H1 (cell line): Measurements from ENCODE around the gene MAPK1. TPM values are rescaled to one million over a fixed set of nuclear protein-coding genes. Genes with fewer than 3 reads are reported as not detected.

Experiments used
- CTCF ChIA-PET: fragments of 300-600 bp; sonication (Branson Sonifier 250); formaldehyde crosslinking; loops from one replicate; lab custom pipeline; 2021; ENCODE audit not compliant: partially characterized antibody; lab: Charles Lee
- POLR2A ChIA-PET: fragments of 300-600 bp; sonication (Branson Sonifier 250); formaldehyde crosslinking; loops from one replicate; lab custom pipeline; 2021; ENCODE audit warnings: inconsistent platforms; ENCODE audit not compliant: partially characterized antibody; lab: Charles Lee
- DNase-seq, 2 experiments: peaks; one replicate each; pipeline versions ENCODE4 v3.0.0 to v3.0.0-alpha.2; 2010 to 2022; ENCODE audit warnings: low spot score in 2 of 2, low read depth in 1 of 2, mixed read lengths in 1 of 2
- FAIRE-seq: peaks from 2 replicates; lab custom pipeline; 2011; peaks lifted over from hg19 to GRCh38; lab: Jason Lieb, UNC
- H2AFZ ChIP-seq: 2 replicates; pipeline ENCODE4 v1.8.1; 2012; ENCODE audit warnings: low read length, inconsistent platforms
- H2AK5ac ChIP-seq: 2 replicates; pipeline ENCODE4 v1.6.1; 2013; ENCODE audit warnings: low read depth, low read length
- H2BK120ac ChIP-seq: replicated peaks from 2 replicates; pipeline ENCODE3; 2013; ENCODE audit warnings: low read depth, low read length, inconsistent platforms
- H2BK12ac ChIP-seq: 2 replicates; pipeline ENCODE4 v1.6.1; 2013; ENCODE audit warnings: low read depth, low read length
- H2BK15ac ChIP-seq: 2 replicates; pipeline ENCODE4 v1.6.1; 2013; ENCODE audit warnings: low read length
- H2BK20ac ChIP-seq: 2 replicates; pipeline ENCODE4 v1.6.1; 2013; ENCODE audit warnings: low read length
- H2BK5ac ChIP-seq: 2 replicates; pipeline ENCODE4 v1.6.1; 2013; ENCODE audit warnings: low read depth, low read length
- H3K14ac ChIP-seq: 2 replicates; pipeline ENCODE4 v1.6.1; 2013; ENCODE audit warnings: inconsistent platforms; ENCODE audit not compliant: insufficient read length
- H3K18ac ChIP-seq: 2 replicates; pipeline ENCODE4 v1.6.1; 2013; ENCODE audit warnings: low read length; ENCODE audit errors: extremely low read depth
- H3K23ac ChIP-seq: 2 replicates; pipeline ENCODE4 v1.6.1; 2013; ENCODE audit warnings: inconsistent platforms; ENCODE audit not compliant: insufficient read length
- H3K23me2 ChIP-seq: 2 replicates; pipeline ENCODE4 v1.6.1; 2013; ENCODE audit warnings: low read depth, low read length
- H3K27ac ChIP-seq: 2 replicates; pipeline ENCODE4 v1.6.1; 2011; ENCODE audit warnings: low read depth, low read length, inconsistent platforms
- H3K27me3 ChIP-seq, 4 experiments: replicated peaks in 1 of 4; 1 replicate in 1 of 4; 2 replicates in 3 of 4; pipeline versions ENCODE4 v1.6.1 to v1.8.1; 2011 to 2013; ENCODE audit warnings: low read length in 3 of 4, mild to moderate bottlenecking in 3 of 4, inconsistent platforms in 2 of 4, mixed read lengths in 2 of 4, moderate library complexity in 1 of 4; ENCODE audit not compliant: control insufficient read depth in 3 of 4, insufficient read depth in 3 of 4; ENCODE audit errors: extremely low read depth in 1 of 4
- H3K36me3 ChIP-seq, 4 experiments: 2 replicates each; pipeline versions ENCODE4 v1.6.1 to v1.8.1; 2011 to 2013; ENCODE audit warnings: mild to moderate bottlenecking in 4 of 4, low read length in 3 of 4, moderate library complexity in 2 of 4, control low read depth in 1 of 4, inconsistent platforms in 1 of 4; ENCODE audit not compliant: insufficient read depth in 4 of 4, control insufficient read depth in 2 of 4
- H3K4ac ChIP-seq: replicated peaks from 2 replicates; pipeline ENCODE3; 2013; ENCODE audit warnings: low read length, low read depth, mixed read lengths, inconsistent platforms; ENCODE audit not compliant: insufficient read length
- H3K4me1 ChIP-seq, 4 experiments: replicated peaks in 1 of 4; 1 replicate in 1 of 4; 2 replicates in 3 of 4; pipeline versions ENCODE4 v1.6.1 to v1.8.1; 2011 to 2013; ENCODE audit warnings: low read length in 3 of 4, inconsistent platforms in 2 of 4, mixed read lengths in 1 of 4; ENCODE audit not compliant: insufficient read depth in 4 of 4, control insufficient read depth in 3 of 4
- H3K4me2 ChIP-seq, 2 experiments: 2 replicates each; pipeline versions ENCODE4 v1.6.1 to v1.8.1; 2011 to 2013; ENCODE audit warnings: low read depth in 2 of 2, low read length in 2 of 2, control low read depth in 1 of 2, inconsistent platforms in 1 of 2, mild to moderate bottlenecking in 1 of 2; ENCODE audit not compliant: insufficient read depth in 1 of 2
- H3K4me3 ChIP-seq, 4 experiments: fragments of 200-600, 300-600 bp in 1 of 4; sonication (generic), shearing (Covaris generic), sonication (Bioruptor Twin) in 1 of 4; 2 replicates each; pipeline versions ENCODE4 v1.5.1 to v1.8.1; 2011 to 2016; ENCODE audit warnings: low read length in 4 of 4, low read depth in 3 of 4, control low read depth in 2 of 4, inconsistent platforms in 2 of 4, mild to moderate bottlenecking in 2 of 4, mixed read lengths in 1 of 4, moderate library complexity in 1 of 4; ENCODE audit not compliant: insufficient read depth in 2 of 4; ENCODE audit errors: extremely low read depth in 1 of 4
- H3K56ac ChIP-seq: replicated peaks from 2 replicates; pipeline ENCODE3; 2013; ENCODE audit warnings: low read depth, mild to moderate bottlenecking, mixed read lengths, low read length, inconsistent platforms; ENCODE audit not compliant: insufficient read length
- H3K79me1 ChIP-seq: 2 replicates; pipeline ENCODE4 v1.6.1; 2013; ENCODE audit warnings: low read depth, low read length, control low read depth
- H3K79me2 ChIP-seq, 2 experiments: 2 replicates each; pipeline versions ENCODE4 v1.6.1 to v1.8.1; 2012 to 2013; ENCODE audit warnings: low read length in 2 of 2, mild to moderate bottlenecking in 2 of 2, inconsistent platforms in 1 of 2; ENCODE audit not compliant: insufficient read depth in 2 of 2, control insufficient read depth in 1 of 2
- H3K9ac ChIP-seq, 4 experiments: replicated peaks in 1 of 4; 1 replicate in 1 of 4; 2 replicates in 3 of 4; pipeline versions ENCODE4 v1.6.1 to v1.8.1; 2011 to 2013; ENCODE audit warnings: low read depth in 3 of 4, low read length in 3 of 4, control low read depth in 2 of 4, mild to moderate bottlenecking in 2 of 4, moderate library complexity in 2 of 4, inconsistent platforms in 1 of 4; ENCODE audit errors: extremely low read depth in 1 of 4
- H3K9me3 ChIP-seq, 2 experiments: 2 replicates each; pipeline versions ENCODE4 v1.6.1 to v1.8.1; 2012 to 2013; ENCODE audit warnings: mild to moderate bottlenecking in 2 of 2, moderate library complexity in 2 of 2, control low read depth in 1 of 2, inconsistent platforms in 1 of 2, low read depth in 1 of 2, low read length in 1 of 2, mixed read lengths in 1 of 2; ENCODE audit not compliant: insufficient read depth in 2 of 2
- H4K20me1 ChIP-seq, 2 experiments: replicated peaks in 1 of 2; 2 replicates each; pipeline versions ENCODE3 to v1.8.1; 2011 to 2013; ENCODE audit warnings: inconsistent platforms in 2 of 2, low read length in 2 of 2, mild to moderate bottlenecking in 1 of 2; ENCODE audit not compliant: insufficient read depth in 2 of 2, control insufficient read depth in 1 of 2
- H4K5ac ChIP-seq: 2 replicates; pipeline ENCODE4 v1.6.1; 2013; ENCODE audit warnings: low read length, low read depth, mixed read lengths, inconsistent platforms; ENCODE audit not compliant: insufficient read length
- H4K8ac ChIP-seq: 2 replicates; pipeline ENCODE4 v1.8.0; 2013; ENCODE audit warnings: mild to moderate bottlenecking, moderate library complexity, low read length, inconsistent platforms; ENCODE audit not compliant: insufficient read depth; ENCODE audit errors: extremely low read depth
- H4K91ac ChIP-seq: replicated peaks from 2 replicates; pipeline ENCODE3; 2013; ENCODE audit warnings: low read length, mixed read lengths, inconsistent platforms; ENCODE audit not compliant: insufficient read length
- ASH2L ChIP-seq: fragments of 200-600, 300-600 bp; sonication (generic); IDR thresholded peaks from one replicate; pipeline ENCODE4 v1.7.1; 2017; ENCODE audit warnings: low read length
- ATF3 ChIP-seq: IDR thresholded peaks from 2 replicates; pipeline ENCODE4 v1.6.1; 2011; ENCODE audit warnings: low read depth, mild to moderate bottlenecking, low read length; ENCODE audit not compliant: insufficient read depth
- CEBPB ChIP-seq: IDR thresholded peaks from 2 replicates; pipeline ENCODE4 v1.6.1; 2012; ENCODE audit warnings: low read depth, low read length
- CHD2 ChIP-seq: IDR thresholded peaks from 2 replicates; pipeline ENCODE4 v1.6.1; 2012; ENCODE audit warnings: low read length, improper control_type of control experiment
- E2F6 ChIP-seq: IDR thresholded peaks from 2 replicates; pipeline ENCODE4 v1.6.1; 2012; ENCODE audit warnings: inconsistent platforms
- EGR1 ChIP-seq: IDR thresholded peaks from 2 replicates; pipeline ENCODE4 v1.6.1; 2011; ENCODE audit warnings: low read depth, low read length, borderline replicate concordance
- EP300 ChIP-seq, 2 experiments: IDR thresholded peaks; 1 replicate in 1 of 2; 2 replicates in 1 of 2; pipeline ENCODE4 v1.6.1; 2011 to 2012; ENCODE audit warnings: low read depth in 2 of 2, low read length in 2 of 2, mild to moderate bottlenecking in 2 of 2, borderline replicate concordance in 1 of 2, inconsistent platforms in 1 of 2, moderate library complexity in 1 of 2
- HDAC6 ChIP-seq: IDR thresholded peaks from one replicate; pipeline ENCODE4 v1.7.1; 2012; ENCODE audit warnings: low read depth, mild to moderate bottlenecking, inconsistent platforms, low read length, moderate library complexity
- MAX ChIP-seq: IDR thresholded peaks from 2 replicates; pipeline ENCODE4 v1.6.1; 2012; ENCODE audit warnings: inconsistent platforms
- RAD21 ChIP-seq, 2 experiments: IDR thresholded peaks in 1 of 2; conservative IDR thresholded peaks in 1 of 2; 2 replicates each; pipeline ENCODE4 v1.6.1; 2011; ENCODE audit warnings: low read depth in 2 of 2, low read length in 2 of 2, improper control_type of control experiment in 1 of 2, inconsistent platforms in 1 of 2, mild to moderate bottlenecking in 1 of 2, moderate library complexity in 1 of 2
- SIRT6 ChIP-seq: IDR thresholded peaks from one replicate; pipeline ENCODE4 v1.7.1; 2012; ENCODE audit warnings: low read length, inconsistent platforms
- SP1 ChIP-seq: IDR thresholded peaks from 2 replicates; pipeline ENCODE4 v1.6.1; 2011; ENCODE audit warnings: low read depth, low read length
- SRF ChIP-seq: IDR thresholded peaks from 2 replicates; pipeline ENCODE4 v1.6.1; 2011; ENCODE audit warnings: mild to moderate bottlenecking, low read depth, low read length, moderate library complexity
- WGBS, 2 experiments: shearing (Covaris generic) in 1 of 2; methylation state at CpG; one replicate each; pipeline versions ENCODE4 v1.1.6 to v1.1.7; 2013 to 2015; ENCODE audit warnings: low lambda C conversion rate in 2 of 2, mixed read lengths in 2 of 2, inconsistent platforms in 1 of 2, low coverage in 1 of 2, missing lambda C conversion rate in 1 of 2; ENCODE audit not compliant: insufficient replicate concordance in 2 of 2, insufficient coverage in 1 of 2, insufficient read length in 1 of 2; ENCODE audit errors: extremely low coverage in 1 of 2, missing lambda C conversion rate in 1 of 2; 5-methylcytosine and 5-hydroxymethylcytosine counted together
- polyA plus RNA-seq, 7 experiments: library from polyadenylated mRNA; depleted of rRNA in 3 of 7; stranded (reverse) in 5 of 7; unstranded in 2 of 7; fragments of >200 nt in 5 of 7; fragments of 200-250 nt in 2 of 7; gene quantifications; 1 replicate in 5 of 7; 2 replicates in 1 of 7; 4 replicates in 1 of 7; pipeline versions ENCODE4 v1.2.1 to v1.2.3, GENCODE V29; 2011 to 2013; ENCODE audit warnings: missing spikeins in 2 of 7, mixed read lengths in 2 of 7
- total RNA-seq: library from RNA; stranded (reverse); fragmentation: NEBNext Ultra II Directional; extraction: Animal tissue kit (Norgen Biotek cat#: 25700); gene quantifications from 2 replicates; pipeline ENCODE4 v1.2.1, GENCODE V29; 2021

MAPK1 gene
- total and polyA plus RNA-seq, 2 of the 8 experiments (the other 6 are each of a cell fraction or from before 2014, with no cell fraction given), result 28.1 to 101 TPM

- Histone ChIP-seq H4K91ac (no peak overlapping the region), H3K4me2 (no peak overlapping the region), H2AFZ (no peak overlapping the region), H3K79me1 (peaks cover 13% of the 10 kb centered on the region), H3K27ac (no peak overlapping the region), H2BK12ac (no peak overlapping the region), H3K4ac (no peak overlapping the region), H3K36me3 (no peaks in the 10 kb centered on the region), H3K4me3 (no peak overlapping the region), H3K9ac (no peak overlapping the region), H3K18ac (no peak overlapping the region), H2BK120ac (no peak overlapping the region), H3K23ac (no peak overlapping the region), H2BK20ac (no peak overlapping the region), H3K4me1 (peaks cover 0 to 6% (median 4%) of the 10 kb centered on the region in 4 experiments; a peak in 5 of 7 replicates), H3K14ac (no peak overlapping the region), H3K79me2 (peaks cover 13 to 99% of the 10 kb centered on the region in 2 experiments; a peak in 3 of 4 replicates), H2AK5ac (no peak overlapping the region), H4K8ac (no peak overlapping the region), H4K20me1 (peaks cover 23 to 30% of the 10 kb centered on the region in 2 experiments), H2BK5ac (no peak overlapping the region), H4K5ac (no peak overlapping the region), H3K9me3 (no peaks in the 10 kb centered on the region), H2BK15ac (no peak overlapping the region), H3K56ac (no peak overlapping the region), H3K27me3 (no peaks in the 10 kb centered on the region), H3K23me2 (no peaks in the 10 kb centered on the region)
- 89% methylated on average over 10 of the region's 10 CpGs; no CpG with 5 or more reads in 1 of the 2 experiments for WGBS, 2 experiments
- CTCF ChIA-PET, result interaction anchor here (0.6 to 1.3 kb wide), 2 partner anchors 17 to 37 kb away, joined by 3 to 6 read pairs; no protein-coding TSS in a partner anchor
- FAIRE-seq (no peak), DNase-seq (no peak)
- POLR2A ChIA-PET, result interaction anchor here (0.7 to 1.6 kb wide), 3 partner anchors 9 to 80 kb away, joined by 3 to 5 read pairs (median 4); partner anchors contain the start of gene MAPK1
- TF ChIP-seq SRF (no peak), CEBPB (no peak), E2F6 (no peak), HDAC6 (no peak), EP300 (IDR thresholded peaks at IDR 0.05; ENCODE audit: borderline replicate concordance in 1 of 2, low read depth in 2 of 2, low read length in 2 of 2) (no peak), SP1 (no peak), ASH2L (no peak), SIRT6 (no peak), CHD2 (no peak), ATF3 (no peak), RAD21 (IDR thresholded peaks at IDR 0.05 in 1 of 2, conservative IDR thresholded peaks at IDR 0.05 in 1 of 2; ENCODE audit: low read depth in 2 of 2, low read length in 2 of 2) (no peak), MAX (no peak), EGR1 (no peak)
These were observed 11.2 kb downstream of the MAPK1 start for GRCh38 chr22:21856197-21856596.
